Retinal pigment epithelial cell (primary cell): ENCODE data around the gene CLSTN1.

Experiments
- DNase-seq: peaks from one replicate; pipeline ENCODE4 v3.0.0-alpha.2; 2010; ENCODE audit warnings: low read depth
- H3K4me3 ChIP-seq: 2 replicates; pipeline ENCODE4 v1.5.1; 2011; ENCODE audit warnings: mild to moderate bottlenecking, low read length, control low read depth, moderate library complexity
- TF ChIP-seq, protein P1 (sequence below): conservative IDR thresholded peaks from 2 replicates; pipeline ENCODE4 v1.5.1; 2011; ENCODE audit warnings: low read depth, low read length, control low read depth, inconsistent platforms

CLSTN1 gene

DNA sequence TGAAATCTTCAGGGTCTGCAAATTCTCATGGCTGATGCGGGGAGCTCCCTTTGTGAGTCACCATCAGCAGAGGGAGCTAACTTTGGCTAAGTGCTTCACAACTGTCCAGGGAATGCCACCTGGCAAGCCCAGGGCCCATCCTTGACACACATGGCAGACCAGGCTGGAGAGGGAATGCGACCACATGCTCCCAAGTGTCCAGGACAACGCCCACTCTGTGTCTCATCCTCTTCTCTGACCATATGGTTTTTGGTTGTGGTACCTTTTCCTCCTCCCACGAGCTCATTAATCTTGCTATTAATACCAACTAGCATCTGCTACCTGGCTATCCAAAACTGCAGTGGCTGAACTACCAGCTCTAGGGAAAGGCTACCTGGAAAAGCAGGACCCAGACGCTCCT is 37.1 kb upstream of the CLSTN1 start:
- no peak for DNase-seq
- TF ChIP-seq, protein P1, sequence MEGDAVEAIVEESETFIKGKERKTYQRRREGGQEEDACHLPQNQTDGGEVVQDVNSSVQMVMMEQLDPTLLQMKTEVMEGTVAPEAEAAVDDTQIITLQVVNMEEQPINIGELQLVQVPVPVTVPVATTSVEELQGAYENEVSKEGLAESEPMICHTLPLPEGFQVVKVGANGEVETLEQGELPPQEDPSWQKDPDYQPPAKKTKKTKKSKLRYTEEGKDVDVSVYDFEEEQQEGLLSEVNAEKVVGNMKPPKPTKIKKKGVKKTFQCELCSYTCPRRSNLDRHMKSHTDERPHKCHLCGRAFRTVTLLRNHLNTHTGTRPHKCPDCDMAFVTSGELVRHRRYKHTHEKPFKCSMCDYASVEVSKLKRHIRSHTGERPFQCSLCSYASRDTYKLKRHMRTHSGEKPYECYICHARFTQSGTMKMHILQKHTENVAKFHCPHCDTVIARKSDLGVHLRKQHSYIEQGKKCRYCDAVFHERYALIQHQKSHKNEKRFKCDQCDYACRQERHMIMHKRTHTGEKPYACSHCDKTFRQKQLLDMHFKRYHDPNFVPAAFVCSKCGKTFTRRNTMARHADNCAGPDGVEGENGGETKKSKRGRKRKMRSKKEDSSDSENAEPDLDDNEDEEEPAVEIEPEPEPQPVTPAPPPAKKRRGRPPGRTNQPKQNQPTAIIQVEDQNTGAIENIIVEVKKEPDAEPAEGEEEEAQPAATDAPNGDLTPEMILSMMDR: no peak
- no peak overlapping the region for H3K4me3 ChIP-seq

DNA sequence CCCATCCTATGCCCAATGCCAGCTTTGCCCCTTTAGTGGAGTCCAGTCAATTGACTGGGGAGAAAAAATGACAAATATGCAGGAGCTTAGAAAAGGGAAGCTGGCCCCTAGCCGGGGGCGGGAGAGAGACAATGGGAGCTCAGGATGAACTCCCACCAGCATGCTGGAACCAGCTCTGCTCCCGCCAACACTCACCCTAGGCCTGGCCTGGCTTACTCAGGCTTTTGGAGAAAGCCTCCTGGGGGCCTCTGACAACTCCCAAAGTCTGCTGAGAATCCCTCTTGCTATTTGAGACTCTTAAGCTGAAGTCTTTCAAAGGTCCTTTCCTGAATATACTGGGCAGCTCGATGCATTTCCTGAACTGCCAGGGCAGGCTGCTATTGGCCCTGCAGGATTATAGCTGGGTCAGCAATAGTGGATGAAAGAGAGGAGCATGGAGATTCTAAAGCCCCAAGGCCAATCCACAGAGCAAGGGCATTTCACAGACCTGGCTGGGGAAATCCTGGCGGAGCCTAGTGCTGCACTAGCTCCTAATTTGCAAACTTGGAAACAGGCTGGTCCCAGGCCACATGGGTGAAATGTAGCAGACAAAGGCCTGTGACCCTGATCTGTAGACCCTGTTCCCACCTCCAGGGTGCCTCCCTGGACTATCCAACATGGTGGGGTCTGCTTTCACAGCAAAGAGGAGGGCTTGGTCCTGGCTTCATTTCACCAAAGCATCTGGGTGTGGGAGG is 35.7 kb upstream of the CLSTN1 start:
- TF ChIP-seq, protein P1: no peak
- H3K4me3 ChIP-seq: no peak overlapping the region
- no peak for DNase-seq

DNA sequence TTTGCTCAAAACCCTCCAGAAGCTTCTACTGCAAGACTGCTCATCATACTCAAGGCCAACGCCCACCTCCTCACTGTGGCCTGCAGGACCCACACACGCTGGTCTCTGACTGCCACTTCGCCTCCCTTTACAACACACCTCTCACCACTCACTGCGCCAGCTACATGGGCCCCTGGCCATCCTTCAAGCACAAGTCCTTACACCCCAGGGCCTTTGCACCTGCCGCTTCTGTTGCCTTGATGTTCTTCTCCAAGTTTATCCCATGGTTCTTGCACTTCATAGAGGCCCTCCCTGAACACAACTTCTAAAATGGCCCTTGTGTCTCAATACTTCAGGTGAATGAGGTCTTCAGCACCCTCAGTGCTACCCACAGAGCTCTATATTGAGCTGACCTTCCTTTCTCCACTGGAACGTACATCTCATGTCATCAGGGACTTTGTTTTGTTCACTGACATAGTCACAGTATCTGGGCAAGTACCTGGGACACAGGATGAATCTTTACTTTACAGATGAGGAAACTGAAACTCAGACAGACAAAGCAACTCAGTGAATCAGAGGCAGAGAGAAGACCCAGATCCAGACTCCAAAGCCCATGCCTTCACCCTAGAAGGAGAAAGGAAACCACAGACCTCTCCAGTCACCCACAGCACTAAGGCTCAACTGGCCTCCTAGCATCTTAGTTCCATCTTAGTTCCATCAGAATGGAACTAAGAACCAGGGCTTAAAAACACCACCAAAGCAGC is 34.7 kb upstream of the CLSTN1 start:
- H3K4me3 ChIP-seq: no peak overlapping the region
- no peak for DNase-seq
- TF ChIP-seq, protein P1: no peak

DNA sequence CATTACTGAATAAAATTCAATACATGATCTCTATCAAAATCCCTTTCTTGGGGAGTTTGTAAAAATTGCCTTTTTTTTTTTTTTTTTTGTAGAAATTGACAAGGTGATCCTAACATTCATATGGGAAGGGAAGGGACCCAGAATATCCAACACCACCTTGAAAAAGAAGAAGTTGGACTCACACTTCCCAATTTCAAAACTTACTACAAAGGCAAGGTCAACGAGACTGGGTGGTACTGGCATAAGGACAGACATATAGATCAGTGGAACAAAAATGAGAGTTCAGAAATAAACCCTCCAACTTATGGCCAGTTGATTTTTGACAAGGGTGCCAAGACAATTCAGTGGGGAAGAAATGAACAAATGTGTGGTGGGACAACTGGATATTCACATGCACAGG is 31.4 kb upstream of the CLSTN1 start:
- H3K4me3 ChIP-seq: no peak overlapping the region
- TF ChIP-seq, protein P1: no peak
- no peak for DNase-seq

DNA sequence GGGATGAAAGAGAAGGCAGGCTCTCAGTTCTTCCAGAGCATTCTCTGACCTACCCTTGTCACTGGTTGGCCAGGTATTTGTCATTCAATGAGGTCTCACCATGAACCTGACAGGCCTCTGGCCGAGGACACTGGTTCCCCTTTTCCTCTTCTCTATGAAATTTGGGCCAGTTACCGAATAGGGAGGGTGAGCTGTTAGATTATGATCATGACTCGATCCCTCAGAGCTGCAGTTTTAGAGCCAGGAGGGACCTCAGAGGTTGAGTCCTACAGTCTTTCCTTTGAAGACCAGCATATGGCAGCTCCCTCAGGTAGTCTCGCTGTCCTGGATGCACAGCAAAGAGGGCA is 29.5 kb upstream of the CLSTN1 start:
- H3K4me3 ChIP-seq: no peak overlapping the region
- no peak for DNase-seq
- TF ChIP-seq, protein P1: no peak

DNA sequence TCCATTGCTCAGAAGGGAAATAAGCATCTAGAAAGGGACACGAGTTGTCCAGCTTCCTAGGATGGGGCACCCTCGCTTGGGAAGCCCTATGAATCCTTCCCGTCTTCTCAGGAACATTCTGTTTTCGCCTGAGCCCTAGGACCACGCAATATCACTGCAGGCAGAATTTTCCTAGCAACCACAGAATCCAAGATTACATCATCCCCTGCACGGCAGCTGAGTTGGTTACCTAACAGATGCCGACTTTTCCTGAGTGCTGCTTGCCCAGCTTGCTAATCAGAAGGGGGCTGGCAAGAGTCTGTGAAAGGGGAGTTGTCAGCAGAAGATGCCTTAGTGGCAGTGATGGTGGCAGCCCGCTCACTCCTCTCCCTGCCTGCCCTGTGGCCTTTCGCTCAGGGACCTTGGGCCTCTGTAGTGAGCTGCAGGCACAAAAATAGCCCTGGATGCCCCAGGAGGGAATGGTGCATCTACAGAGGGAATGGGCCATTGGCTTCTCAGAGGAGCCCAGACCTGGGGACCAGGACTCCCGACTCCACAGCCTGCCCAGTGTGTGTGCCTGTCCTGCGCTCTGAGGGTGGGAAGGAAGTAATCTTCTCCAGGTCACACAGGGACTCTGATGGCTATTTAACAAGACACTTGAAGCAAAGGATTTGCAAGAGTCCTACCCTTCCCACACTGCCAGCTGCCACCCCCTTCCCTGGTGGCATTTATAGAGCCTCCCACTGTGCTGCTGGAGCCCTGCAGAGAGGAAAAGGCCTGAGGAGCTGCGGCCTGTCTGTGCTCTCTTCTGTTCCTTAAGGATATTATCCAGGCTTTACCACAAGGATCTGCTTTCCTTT is 28.9 kb upstream of the CLSTN1 start:
- H3K4me3 ChIP-seq: no peak overlapping the region
- DNase-seq: no peak
- TF ChIP-seq, protein P1: no peak
